NCI-H128 (cell line): ENCODE results near the gene NUDT16.

Experiments
- DNase-seq: peaks from one replicate; lab custom pipeline; 2025; ENCODE audit not compliant: unreplicated experiment; lab: John Stamatoyannopoulos, UW

NUDT16 gene

DNA sequence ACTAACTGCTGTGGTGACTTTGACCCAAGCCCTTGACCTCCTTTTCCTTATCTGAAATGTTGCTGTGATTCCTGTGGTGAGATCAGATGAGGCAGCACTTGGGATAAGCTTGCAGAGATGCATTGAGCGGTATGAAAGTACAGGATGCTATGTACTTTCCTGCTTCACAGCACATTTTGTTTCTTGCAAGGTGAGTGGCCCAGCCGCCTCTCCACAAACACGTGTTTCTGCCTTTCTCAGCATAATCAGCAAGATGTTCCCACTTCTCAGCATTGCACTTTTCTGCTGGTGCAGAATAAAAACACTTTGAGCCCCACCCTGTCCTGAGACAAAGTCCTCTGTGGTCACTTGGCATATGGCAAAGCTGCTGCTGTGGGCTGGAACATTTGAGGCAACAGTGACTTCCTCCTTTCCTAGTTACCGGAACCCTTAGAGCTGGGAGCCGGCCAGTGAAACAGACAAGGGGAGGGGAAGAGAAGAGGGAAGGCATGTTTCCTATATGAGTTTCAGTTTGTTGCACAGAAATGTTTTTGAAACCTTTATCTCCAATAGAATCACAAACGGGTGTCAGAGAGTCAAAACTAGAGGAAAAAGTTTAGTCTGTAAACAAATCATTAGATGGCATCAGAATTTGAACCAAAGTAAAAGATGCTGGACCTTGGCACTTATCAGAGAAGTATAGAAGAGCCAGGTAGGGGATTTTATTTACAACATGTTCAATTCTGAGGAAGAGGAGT, 5.0 kb downstream of the NUDT16 start:
- no peak for DNase-seq

DNA sequence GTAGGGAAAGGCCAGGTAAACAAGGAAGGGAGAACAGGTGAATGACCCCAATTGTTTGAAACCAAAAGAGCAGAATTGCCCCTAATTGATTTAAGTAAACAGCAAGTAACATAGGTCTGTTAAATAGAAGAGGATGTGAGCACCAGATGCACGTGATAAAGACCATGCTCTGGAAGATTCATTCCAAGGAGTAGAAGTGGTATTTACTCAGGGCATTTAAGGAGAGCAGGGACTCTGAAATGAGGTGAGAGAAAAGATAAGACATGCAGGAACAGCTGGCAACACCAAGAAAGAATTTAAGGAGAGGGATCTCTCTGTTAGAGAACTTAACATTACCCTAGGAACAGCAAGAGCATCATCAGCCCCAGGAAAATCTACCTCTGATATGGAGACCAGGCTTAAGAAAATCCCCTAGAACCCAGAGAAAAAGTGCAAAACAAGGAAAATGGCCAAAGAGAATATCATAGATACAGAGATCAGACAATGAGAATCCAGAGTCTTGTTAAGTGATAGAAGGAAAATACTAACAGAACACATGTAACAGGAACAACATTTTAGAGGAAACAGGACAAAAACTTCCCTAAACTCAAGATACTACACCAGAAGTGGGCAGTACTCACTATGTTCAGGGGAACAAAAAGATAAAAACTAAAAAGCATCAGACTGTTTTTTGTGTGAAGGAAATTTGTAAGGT, 6.4 kb downstream of the NUDT16 start:
- DNase-seq = no peak

DNA sequence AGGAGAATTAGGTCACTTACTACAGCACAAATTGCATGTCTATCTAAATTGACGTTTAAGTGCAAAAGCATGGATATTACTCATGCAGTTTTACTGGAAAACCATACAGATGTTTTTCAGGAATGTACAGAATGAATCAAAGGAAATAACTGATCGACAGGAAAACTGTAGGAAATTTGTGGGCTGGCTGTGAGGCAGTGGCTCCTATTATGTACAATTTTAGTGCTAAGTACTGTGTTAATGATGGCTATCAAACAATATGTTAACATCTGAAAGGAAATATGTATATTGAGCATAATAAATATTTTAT, 6.9 kb downstream of the NUDT16 start:
- no peak for DNase-seq

DNA sequence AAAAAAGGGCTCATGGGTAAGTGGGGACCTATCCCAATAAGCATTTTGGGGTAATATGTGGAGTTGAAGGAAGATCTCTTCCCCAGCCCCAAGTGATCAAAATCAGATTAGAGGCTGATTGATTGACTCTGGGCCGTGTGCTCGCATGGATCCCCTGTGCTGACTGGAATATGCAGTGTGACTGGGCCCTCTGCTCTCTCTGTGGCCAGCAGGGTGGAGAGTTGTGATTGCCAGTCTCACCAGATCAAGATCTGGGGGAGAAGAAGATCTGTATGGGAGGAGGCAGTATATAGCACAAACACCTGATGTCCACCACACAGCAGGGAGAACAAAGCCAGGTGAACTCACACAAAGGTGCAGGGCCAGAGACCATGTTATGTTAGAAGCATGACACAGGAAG, 8.8 kb downstream of the NUDT16 start:
- no peak for DNase-seq

DNA sequence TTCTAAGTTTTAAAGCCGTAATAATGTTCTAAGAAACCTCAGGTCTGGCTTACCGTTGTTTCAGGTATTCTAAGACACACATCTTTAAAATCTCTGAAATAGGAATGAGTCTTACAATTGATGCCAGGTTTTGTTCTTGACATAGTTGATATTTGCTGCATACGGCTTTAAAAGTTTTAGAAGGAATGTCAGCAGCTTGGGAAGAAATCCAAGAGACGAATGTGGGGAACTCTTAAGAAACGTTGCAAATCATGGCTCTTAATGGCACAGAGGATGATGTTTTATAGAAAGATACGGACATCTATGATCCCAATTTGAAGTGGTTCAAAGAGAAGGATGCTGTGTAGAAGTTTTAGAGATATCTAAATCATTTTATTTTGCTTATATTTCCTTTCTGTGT, 11.5 kb downstream of the NUDT16 start:
- no peak for DNase-seq

DNA sequence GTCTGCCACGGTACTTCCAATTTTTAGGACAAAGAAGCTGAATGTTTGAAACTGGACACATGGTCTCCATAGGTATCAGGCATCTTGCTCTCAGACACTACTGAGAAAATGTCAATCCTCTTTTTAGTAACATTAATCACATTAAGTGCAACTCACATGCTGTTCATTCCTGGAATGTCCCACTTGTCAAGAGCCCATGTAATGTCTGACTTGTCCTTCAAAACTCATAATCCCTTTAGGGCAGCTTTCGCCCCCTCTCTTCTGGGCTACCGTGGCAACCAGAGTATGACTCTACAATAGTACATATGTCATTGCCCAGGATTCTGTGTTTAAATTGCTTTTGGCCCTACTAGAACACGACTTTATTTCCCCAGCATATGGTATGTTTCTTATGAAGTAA, 12.3 kb downstream of the NUDT16 start:
- no peak for DNase-seq

DNA sequence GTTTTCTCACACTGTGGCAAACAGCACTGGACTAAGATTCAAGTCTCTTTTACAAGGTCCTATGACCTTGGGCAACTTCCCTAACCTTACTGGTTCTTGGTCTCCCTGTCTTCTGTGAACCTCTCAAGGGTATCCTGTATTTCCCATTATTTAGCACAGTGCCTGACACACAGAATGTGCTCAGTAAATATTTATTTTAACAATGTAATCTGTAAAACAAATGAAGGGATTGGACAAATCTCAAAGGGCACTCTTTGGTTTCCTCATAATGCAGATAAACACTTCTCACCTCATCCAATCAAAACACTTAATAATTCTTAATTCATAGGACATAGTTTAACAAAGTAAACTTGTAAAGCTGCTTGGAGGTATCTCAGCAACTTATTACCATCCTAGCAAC, 12.8 kb downstream of the NUDT16 start:
- DNase-seq = no peak

DNA sequence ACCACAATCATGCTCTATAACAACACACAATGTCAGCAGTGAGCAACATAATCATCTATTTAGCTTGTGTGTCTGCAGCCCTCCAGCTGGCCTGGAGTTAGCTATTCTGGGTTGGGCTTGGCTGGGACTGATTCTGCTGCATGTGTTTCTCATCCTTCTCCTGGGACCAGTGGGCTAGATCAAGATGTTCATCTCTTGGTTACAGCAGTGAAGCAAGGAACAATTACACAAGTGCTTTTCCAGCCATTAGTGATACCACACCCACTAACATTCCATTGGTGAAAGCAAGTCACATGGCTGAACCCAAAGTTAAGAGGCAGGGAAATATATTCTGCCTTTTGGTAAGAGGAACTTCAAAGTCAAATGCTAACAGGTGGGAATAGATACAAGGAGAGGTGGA, 14.6 kb downstream of the NUDT16 start:
- no peak for DNase-seq

DNA sequence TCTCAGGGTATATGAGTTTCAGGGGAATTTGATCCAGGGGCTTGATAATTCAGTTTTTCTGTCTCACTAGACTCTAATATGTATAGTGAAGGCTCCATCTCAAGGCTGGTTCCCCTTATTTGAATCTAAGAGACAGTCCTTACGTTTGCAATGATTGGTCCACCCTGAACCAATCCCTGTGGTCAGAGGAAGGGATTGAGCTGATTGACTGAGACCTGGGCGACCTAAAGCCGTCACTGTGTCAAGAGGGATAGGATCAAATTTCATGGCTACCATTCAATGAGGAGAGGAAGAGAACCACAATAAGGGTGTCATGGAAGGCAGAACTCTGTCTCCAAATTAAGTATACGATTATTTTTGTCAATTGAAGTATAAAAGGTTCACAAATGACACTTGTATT, 16.3 kb downstream of the NUDT16 start:
- no peak for DNase-seq

DNA sequence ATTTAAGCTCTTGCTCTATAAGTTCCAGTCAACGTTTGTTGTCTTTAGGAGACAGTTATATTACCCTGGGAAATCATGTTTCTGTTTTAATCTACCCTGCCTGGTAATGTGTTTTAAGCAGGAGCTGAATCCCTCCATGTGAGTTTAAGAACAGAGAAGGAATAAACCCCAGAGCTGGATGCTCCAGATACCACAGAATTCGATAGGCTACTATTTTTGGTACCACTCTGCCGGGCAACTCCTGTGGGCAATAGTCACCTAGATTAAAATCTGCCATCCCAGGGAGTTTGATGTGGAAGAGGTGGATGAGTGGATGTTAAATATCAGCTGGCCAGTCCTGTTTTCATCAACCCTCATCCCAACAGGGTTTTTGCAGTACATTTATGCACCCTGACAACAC, 20.4 kb downstream of the NUDT16 start:
- DNase-seq = no peak

DNA sequence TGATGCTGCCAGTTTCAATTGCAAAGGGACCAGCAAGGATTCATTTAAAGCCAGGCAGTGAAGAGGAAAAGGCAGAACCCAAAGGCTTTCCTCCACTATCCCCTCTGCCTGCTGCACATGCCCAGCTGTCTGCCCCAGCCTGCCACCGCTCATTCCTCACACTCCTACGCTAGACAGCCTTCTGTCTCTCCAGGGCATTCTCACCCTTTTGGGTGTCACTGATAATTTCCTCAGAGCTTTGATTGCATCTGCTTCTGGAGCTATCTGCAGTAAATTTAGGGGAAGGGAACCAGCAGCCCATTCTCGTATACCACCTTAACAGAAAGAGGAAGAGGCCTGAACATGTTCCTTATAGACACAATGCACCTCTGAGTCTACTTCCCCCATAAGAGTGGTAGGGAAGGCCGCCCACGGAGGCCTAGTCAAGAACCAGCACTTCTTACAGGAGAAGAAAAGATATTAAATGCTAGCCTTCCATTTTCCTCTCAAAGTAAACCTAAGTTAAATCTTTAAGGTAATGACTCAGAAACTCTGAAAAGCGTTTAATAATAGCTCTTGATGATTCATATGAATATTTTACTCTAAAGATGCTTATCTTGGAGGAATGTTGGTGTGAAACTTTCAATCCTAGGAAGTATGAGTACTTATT, 20.9 kb downstream of the NUDT16 start:
- no peak for DNase-seq

DNA sequence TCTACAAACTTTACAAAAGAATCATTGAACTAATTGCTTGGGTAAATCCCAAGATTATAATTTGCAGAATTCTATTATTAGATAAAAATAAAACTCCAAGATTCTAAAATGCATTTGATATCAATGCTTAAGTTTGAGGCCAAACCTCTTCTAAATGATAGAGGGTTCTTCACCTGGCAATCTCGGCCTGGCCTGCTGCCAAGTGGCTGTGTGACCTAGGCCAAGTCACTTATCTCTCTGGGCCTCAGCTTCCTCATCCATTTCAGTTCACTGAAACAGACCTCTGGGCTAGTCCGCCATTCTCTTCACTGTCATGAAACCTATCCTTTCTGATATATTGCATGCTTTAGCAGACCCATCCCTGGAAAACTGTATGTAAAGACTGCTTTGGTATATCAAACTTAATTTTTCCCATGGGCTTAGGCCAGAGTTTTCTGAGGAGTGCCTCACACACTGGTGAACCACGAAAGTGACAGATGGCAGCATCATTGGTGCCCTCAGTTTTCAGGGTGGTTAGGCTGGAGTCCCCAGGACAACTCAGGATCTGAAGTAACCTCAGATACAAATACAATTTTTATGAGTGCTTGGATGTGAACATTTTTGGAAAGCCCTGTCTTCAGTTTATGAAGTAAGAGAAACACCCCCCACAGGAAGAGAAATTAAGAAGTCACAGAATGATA, 21.8 kb downstream of the NUDT16 start:
- DNase-seq = no peak

DNA sequence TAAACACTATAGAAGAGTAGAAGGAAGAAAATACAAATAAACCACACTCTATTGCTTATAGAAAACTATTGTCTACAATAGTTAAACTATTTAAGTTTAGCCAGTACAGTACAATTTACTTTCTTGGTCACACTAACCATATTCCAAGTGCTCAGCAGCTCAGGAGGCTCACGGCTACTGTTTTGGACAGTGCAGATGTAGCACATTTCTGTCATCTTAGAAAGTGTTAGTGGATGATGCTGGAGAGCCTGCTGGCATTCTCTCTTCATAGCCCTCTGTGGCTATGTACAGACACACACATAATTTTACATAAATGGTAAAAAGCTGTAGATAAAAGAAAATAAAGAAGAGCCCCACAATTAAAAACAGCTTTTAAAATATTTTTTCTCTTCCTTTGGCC, 23.8 kb downstream of the NUDT16 start:
- DNase-seq = no peak

DNA sequence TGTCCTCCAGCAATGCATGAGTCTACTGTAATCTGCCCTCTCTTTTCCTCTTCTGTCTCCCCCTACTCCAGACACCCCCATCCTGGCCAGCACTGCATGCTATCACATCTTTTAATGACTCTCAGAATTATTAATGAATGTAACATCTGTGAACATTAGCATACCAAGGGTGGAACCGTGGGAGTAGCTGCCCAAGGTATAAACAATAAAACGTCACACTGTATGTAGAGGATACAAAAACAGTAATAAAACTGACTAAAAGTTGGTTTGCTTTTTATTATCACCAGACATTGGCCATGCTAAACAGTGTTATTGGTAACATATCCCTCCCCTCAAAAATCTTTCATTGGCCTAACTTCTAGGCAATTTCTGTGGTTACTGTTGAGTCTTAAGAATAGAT, 24.7 kb downstream of the NUDT16 start:
- no peak for DNase-seq

DNA sequence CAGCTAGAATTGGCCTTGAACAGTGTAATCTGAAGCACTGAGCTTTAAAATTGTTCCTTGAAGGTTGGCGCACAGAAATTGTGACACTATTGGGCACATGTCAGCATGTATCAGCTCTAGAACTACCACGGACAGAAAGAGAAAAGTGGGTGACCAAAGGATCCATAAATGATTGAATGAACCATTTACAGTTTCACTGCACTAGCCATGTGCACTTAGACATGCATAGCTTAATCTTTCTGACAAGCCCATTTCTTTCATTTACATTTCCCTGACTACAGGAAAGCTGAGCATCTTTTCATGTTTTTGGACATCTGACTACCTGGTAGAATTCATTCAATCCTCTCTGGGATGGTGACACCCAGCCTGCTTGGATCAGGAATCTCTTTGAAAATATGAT, 36.2 kb downstream of the NUDT16 start:
- DNase-seq = no peak

DNA sequence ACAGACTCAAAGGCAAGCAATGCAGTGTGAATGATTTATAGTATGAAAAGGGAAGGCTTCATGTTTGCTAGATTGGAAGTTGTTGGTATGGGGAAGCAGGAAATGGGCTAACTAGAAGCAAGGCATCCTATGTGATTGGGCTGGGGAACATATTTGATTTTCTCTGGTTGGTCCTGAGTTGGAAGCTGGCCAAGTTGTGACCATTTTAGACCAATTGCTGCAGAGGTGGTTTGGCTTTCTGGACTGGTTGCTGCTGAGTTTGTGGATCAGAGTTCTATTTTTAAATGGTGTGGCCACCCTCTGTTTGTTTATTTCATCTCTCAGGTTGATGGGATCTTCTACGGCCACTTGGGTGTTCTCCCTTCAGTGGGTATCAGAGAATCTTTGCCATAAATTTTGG, 39.7 kb downstream of the NUDT16 start:
- DNase-seq = no peak

DNA sequence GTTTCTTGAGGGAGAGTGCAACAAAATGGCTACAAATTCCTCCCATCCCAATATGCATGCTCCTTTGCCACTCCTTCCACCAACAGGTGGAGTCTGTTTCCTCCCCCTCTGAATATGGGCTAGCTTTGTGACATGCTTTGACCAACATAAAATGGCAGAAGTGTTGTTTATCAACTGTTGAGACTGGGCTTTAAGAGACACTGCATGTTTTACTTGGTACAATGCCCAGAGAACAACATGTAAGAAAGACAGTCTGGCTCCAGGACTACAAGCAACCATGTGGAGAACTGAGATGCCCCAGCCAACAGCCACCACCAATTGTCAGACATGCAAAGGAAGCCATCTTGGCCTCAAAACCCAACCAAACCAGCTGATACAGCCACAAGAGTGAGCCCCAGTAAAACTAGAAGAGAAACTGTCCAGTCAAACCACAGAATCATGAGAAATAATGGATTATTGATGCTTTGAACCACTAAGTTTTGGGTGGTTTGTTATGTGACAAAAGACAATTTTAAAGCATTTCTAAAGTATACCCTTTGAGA, 40.5 kb downstream of the NUDT16 start:
- DNase-seq = no peak

DNA sequence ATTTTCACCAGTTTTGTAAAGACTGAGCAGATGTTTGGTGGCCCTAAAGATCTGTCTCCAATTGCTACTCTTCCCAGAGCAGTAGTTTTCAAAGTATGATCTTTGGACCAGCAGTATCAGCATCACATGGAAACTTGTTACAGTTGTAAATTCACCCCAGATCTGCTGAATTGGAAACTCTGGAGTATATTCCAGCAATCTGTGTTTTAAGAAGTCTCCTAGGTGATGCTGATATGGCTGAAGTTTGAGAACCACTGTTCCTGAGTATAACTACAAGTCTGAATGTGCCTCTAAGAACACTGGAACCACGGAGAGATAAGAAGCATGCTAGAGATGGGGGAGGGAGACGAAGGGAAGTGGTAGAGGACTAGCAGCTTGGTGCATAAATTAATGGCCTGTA, 45.7 kb downstream of the NUDT16 start:
- DNase-seq = no peak

DNA sequence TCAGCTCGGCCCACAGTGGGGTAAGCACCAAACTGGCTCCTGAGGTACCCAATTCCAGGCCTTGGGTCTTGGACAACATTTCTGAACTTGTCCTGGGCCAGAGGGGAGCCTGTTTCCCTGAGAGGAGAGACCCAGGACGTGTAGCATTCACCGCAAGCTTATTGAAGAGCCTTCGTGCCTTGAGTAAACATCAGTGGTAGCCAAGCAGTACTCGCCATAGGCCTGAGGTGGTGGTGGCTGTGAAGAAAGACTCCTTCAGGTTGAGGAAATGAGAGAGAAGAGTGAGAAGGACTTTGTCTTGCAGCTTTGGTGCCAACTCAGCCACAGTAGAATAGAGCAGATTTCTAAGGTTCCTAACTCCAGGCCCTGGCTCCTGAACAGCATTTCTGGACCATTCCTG, 50.2 kb downstream of the NUDT16 start:
- no peak for DNase-seq

DNA sequence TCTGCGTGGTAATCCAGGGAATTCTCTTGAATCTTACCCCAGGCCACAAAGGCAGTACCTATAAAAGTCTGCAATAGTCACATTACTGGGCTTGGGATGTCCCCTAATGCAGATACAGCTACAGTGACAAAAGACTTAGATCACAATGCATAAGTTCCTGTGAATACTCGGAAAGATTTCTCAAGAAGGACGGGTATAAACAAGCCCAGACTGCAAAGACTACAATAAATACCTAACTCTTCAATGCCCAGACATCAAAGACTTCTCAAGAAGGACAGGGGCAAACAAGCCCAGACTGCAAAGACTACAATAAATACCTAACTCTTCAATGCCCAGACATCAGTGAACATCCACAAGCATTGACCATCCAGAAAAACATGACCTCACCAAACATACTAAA, 50.9 kb downstream of the NUDT16 start:
- no peak for DNase-seq

DNA sequence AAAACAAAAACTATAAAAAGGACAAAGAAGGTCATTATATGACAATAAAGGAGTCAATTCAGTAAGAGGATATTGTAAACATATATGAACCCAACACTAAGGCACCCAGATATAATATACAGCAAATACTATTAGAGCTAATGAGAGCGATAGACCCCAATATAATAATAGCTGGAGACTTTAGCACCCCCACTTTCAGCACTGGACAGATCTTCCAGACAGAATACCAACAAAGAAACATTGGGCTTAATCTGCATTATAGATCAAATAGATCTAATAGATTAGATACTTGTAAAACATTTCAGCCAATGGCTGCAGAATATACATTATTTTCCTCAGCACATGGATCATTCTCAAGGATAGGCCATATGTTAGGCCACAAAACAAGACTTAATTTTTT, 53.4 kb downstream of the NUDT16 start:
- no peak for DNase-seq
